Measurements from ENCODE around the gene TMEM129.

DNA sequence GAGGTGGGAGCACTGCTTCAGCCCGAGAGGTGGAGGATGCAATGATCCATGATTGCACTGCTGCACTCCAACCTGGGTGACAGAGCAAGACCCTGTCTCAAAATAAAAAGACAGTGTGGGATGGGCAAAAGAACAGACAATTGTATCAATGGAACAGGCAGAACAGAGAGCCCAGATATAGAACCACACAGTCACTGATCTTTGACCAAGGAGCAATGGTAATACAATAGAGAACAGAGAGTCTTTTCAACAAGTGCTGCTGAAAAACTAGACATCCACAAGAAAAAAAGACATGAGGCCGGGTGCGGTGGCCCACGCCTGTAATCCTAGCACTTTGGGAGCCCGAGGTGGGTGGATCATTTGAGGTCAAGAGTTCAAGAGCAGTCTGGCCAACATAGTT, 42.9 kb downstream of the TMEM129 start:
- TF ChIP-seq GATA2 (IDR thresholded peaks at IDR 0.05; ENCODE audit: low read depth, low read length) (no peak), GATA3 (IDR thresholded peaks at IDR 0.05; ENCODE audit: low read depth, low read length) (no peak)

Data from SH-SY5Y (cell line).